Measurements from ENCODE around the gene CXCL8. TPM values are rescaled to one million over a fixed set of nuclear protein-coding genes. Genes with fewer than 3 reads are reported as not detected.
"Not testable (repeated sequence)": the region's sequence is repeated elsewhere in the genome, so short reads cannot be mapped to it uniquely, and the experiment has no call there.

The CXCL8 gene
- total RNA-seq, 2 donors from 2014 or later: 0.94 to 2.0 TPM

GRCh38 chr4:73763877-73764276 lies 23.5 kb downstream of the CXCL8 start:
- Mint-ChIP-seq H3K27me3 (ENCODE audit: low read depth) (no peaks in the 10 kb centered on the region), H3K9me3 (peaks cover 0 to 3% of the 10 kb centered on the region in 2 donors), H3K27ac (no peak overlapping the region), H3K4me3 (no peak overlapping the region), H3K4me1 (ENCODE audit: low read depth) (no peaks in the 10 kb centered on the region), H3K36me3 (ENCODE audit: insufficient read depth in 2 of 2) (no peaks in the 10 kb centered on the region)
- ATAC-seq (replicated peaks in 1 of 2): no peak
- DNase-seq: no peak

GRCh38 chr4:73764513-73764912 lies 24.1 kb downstream of the CXCL8 start:
- no peak for DNase-seq
- peaks cover 0 to 3% of the 10 kb centered on the region in 2 donors for H3K9me3 Mint-ChIP-seq
- no peak overlapping the region for H3K4me3 Mint-ChIP-seq
- H3K27ac Mint-ChIP-seq: no peak overlapping the region
- H3K27me3 Mint-ChIP-seq (ENCODE audit: low read depth): no peaks in the 10 kb centered on the region
- no peaks in the 10 kb centered on the region for H3K4me1 Mint-ChIP-seq (ENCODE audit: low read depth)
- H3K36me3 Mint-ChIP-seq (ENCODE audit: insufficient read depth in 2 of 2): no peaks in the 10 kb centered on the region
- no peak for ATAC-seq (replicated peaks in 1 of 2)

DNA sequence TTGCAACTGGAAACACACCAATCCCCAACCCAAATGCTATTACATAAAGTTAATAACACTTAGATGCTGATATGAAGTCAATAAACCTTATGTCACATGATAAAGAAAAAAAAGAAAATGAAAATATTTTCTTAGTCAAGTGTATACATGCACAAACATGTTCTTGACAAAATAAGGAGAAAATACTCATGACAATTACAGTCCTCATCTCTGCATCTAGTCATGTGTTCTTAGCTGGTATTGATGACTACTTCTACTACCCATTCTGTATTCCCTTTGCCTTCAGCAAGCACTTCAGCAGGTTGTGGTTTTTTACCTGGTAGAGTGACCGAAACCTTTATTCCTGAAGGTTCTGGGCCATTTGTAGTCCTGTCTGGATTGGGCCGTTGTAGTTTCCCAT lies 24.9 kb downstream of the CXCL8 start:
- Mint-ChIP-seq H3K27ac (no peak overlapping the region), H3K9me3 (peaks cover 0 to 3% of the 10 kb centered on the region in 2 donors), H3K4me3 (no peak overlapping the region), H3K36me3 (ENCODE audit: insufficient read depth in 2 of 2) (no peaks in the 10 kb centered on the region), H3K27me3 (ENCODE audit: low read depth) (no peaks in the 10 kb centered on the region), H3K4me1 (ENCODE audit: low read depth) (no peaks in the 10 kb centered on the region)
- ATAC-seq (replicated peaks in 1 of 2): no peak
- DNase-seq: no peak

GRCh38 chr4:73770917-73771316 lies 30.5 kb downstream of the CXCL8 start:
- peaks cover 0 to 3% of the 10 kb centered on the region in 2 donors for H3K9me3 Mint-ChIP-seq
- ATAC-seq (replicated peaks in 1 of 2) (no peak), DNase-seq (no peak)
- no peaks in the 10 kb centered on the region for H3K36me3 Mint-ChIP-seq (ENCODE audit: insufficient read depth in 2 of 2)
- H3K4me1 Mint-ChIP-seq (ENCODE audit: low read depth): no peaks in the 10 kb centered on the region
- H3K27me3 Mint-ChIP-seq (ENCODE audit: low read depth): no peaks in the 10 kb centered on the region
- H3K4me3 Mint-ChIP-seq: no peak overlapping the region
- no peak overlapping the region for H3K27ac Mint-ChIP-seq

DNA sequence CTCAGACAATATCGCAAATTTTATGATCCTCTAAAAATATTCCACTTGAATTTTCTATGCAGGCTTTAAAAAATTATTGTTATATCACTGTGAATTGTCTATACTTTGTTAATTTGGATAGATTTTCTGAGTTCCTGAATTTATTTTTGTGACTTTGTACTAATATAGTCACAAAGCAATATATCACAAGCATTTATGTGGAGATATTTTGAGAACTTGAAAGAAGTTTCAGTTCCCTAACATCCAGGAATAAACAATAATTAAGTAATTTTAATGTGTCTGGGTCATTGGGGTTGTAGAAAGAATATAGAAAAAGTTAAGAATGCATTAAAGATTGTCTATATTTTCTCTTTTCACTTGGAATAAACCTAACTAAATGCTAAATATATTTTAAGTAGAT lies 32.0 kb downstream of the CXCL8 start:
- H3K4me3 Mint-ChIP-seq: no peak overlapping the region
- DNase-seq: no peak
- H3K4me1 Mint-ChIP-seq (ENCODE audit: low read depth): no peaks in the 10 kb centered on the region
- H3K36me3 Mint-ChIP-seq (ENCODE audit: insufficient read depth in 2 of 2): no peaks in the 10 kb centered on the region
- H3K27me3 Mint-ChIP-seq (ENCODE audit: low read depth): no peaks in the 10 kb centered on the region
- ATAC-seq (replicated peaks in 1 of 2): no peak
- H3K27ac Mint-ChIP-seq: no peak overlapping the region
- peaks cover 0 to 3% of the 10 kb centered on the region in 2 donors for H3K9me3 Mint-ChIP-seq

DNA sequence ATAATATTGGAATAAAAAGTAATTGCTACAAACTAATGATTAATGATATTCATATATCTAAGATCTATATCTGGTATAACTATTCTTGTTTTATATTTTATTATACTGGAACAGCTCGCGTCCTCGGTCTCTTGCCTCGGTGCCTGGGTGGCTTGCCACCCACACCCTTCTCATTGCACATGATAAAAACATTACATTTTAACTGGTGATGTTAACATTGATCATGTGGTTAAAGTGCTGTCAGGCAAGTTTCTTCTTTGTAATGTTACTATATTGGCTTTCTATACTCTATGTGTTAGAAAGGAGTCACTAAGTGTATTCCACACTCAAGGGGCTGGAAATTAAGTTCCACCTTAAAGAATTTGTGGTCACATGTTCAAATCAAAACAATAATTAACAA lies 34.0 kb downstream of the CXCL8 start:
- ATAC-seq (replicated peaks in 1 of 2); H3K27me3 Mint-ChIP-seq (ENCODE audit: low read depth); H3K4me1 Mint-ChIP-seq (ENCODE audit: low read depth); DNase-seq; H3K9me3 Mint-ChIP-seq; H3K27ac Mint-ChIP-seq; H3K36me3 Mint-ChIP-seq (ENCODE audit: insufficient read depth in 2 of 2); H3K4me3 Mint-ChIP-seq: not testable (repeated sequence)

- DNase-seq: no peak
- no peaks in the 10 kb centered on the region for H3K9me3 Mint-ChIP-seq
- ATAC-seq (replicated peaks in 1 of 2): no peak
- no peak overlapping the region for H3K4me3 Mint-ChIP-seq
- H3K27me3 Mint-ChIP-seq (ENCODE audit: low read depth): no peaks in the 10 kb centered on the region
- no peaks in the 10 kb centered on the region for H3K4me1 Mint-ChIP-seq (ENCODE audit: low read depth)
- no peaks in the 10 kb centered on the region for H3K36me3 Mint-ChIP-seq (ENCODE audit: insufficient read depth in 2 of 2)
- H3K27ac Mint-ChIP-seq: no peak overlapping the region
Observed at GRCh38 chr4:73776321-73776729, 36.0 kb downstream of the CXCL8 start.

- H3K9me3 Mint-ChIP-seq: no peaks in the 10 kb centered on the region
- H3K27ac Mint-ChIP-seq: no peak overlapping the region
- no peaks in the 10 kb centered on the region for H3K36me3 Mint-ChIP-seq (ENCODE audit: insufficient read depth in 2 of 2)
- no peaks in the 10 kb centered on the region for H3K27me3 Mint-ChIP-seq (ENCODE audit: low read depth)
- no peaks in the 10 kb centered on the region for H3K4me1 Mint-ChIP-seq (ENCODE audit: low read depth)
- DNase-seq: no peak
- no peak overlapping the region for H3K4me3 Mint-ChIP-seq
- ATAC-seq (replicated peaks in 1 of 2): no peak
Observed at GRCh38 chr4:73777612-73778011, 37.2 kb downstream of the CXCL8 start.

GRCh38 chr4:73780243-73780642 lies 39.9 kb downstream of the CXCL8 start:
- no peaks in the 10 kb centered on the region for H3K9me3 Mint-ChIP-seq
- H3K27ac Mint-ChIP-seq: no peak overlapping the region
- no peaks in the 10 kb centered on the region for H3K4me1 Mint-ChIP-seq (ENCODE audit: low read depth)
- no peak overlapping the region for H3K4me3 Mint-ChIP-seq
- DNase-seq (no peak), ATAC-seq (replicated peaks in 1 of 2) (no peak)
- no peaks in the 10 kb centered on the region for H3K27me3 Mint-ChIP-seq (ENCODE audit: low read depth)
- H3K36me3 Mint-ChIP-seq (ENCODE audit: insufficient read depth in 2 of 2): no peaks in the 10 kb centered on the region

DNA sequence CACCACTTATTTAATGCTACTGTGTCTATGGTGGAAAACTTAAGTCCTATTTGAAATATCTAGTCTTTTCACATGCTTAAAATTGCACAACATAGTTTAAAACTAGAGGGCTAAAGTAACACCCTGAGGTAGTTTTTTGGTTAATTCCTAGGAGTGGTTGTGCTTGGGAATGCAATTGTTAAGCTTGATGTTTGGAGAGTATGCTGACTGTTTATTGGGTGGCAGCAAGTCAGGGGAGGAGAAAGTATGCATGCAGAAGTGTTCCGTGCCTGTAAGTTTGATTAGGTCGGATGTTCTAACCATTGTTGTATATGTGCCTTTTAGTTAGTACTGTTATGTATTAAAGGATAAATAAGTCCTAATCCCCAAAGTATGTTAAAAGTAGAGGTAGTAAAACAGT lies 40.5 kb downstream of the CXCL8 start:
- ATAC-seq (replicated peaks in 1 of 2): no peak
- no peaks in the 10 kb centered on the region for H3K27me3 Mint-ChIP-seq (ENCODE audit: low read depth)
- no peak overlapping the region for H3K4me3 Mint-ChIP-seq
- H3K9me3 Mint-ChIP-seq: no peaks in the 10 kb centered on the region
- DNase-seq: no peak
- H3K4me1 Mint-ChIP-seq (ENCODE audit: low read depth): no peaks in the 10 kb centered on the region
- no peaks in the 10 kb centered on the region for H3K36me3 Mint-ChIP-seq (ENCODE audit: insufficient read depth in 2 of 2)
- H3K27ac Mint-ChIP-seq: no peak overlapping the region

GRCh38 chr4:73788411-73788810 lies 48.0 kb downstream of the CXCL8 start:
- DNase-seq (no peak), ATAC-seq (replicated peaks in 1 of 2) (no peak)
- peaks cover 0 to 4% of the 10 kb centered on the region in 2 donors for H3K9me3 Mint-ChIP-seq
- H3K27ac Mint-ChIP-seq: no peak overlapping the region
- no peak overlapping the region for H3K4me3 Mint-ChIP-seq
- no peaks in the 10 kb centered on the region for H3K27me3 Mint-ChIP-seq (ENCODE audit: low read depth)
- no peaks in the 10 kb centered on the region for H3K4me1 Mint-ChIP-seq (ENCODE audit: low read depth)
- no peaks in the 10 kb centered on the region for H3K36me3 Mint-ChIP-seq (ENCODE audit: insufficient read depth in 2 of 2)

Other genes with a start within 250 kb of the CXCL8 start
- gene RASSF6, start 120.1 kb upstream of the CXCL8 start, total RNA-seq: under 1 TPM in 1 of 2 donors, not detected in 1; 0.07 TPM
- gene CXCL6, start 96.1 kb downstream of the CXCL8 start, total RNA-seq: not detected
- not detected for gene PF4V1, start 112.7 kb downstream of the CXCL8 start, total RNA-seq
- not detected for gene CXCL1, start 128.8 kb downstream of the CXCL8 start, total RNA-seq
- gene PF4, start 241.5 kb downstream of the CXCL8 start, total RNA-seq: not detected
- not detected for gene PPBP, start 247.6 kb downstream of the CXCL8 start, total RNA-seq